GM19455 (cell line): ENCODE results near the gene LY6G6D.
"Not testable (repeated sequence)": the region's sequence is repeated elsewhere in the genome, so short reads cannot be mapped to it uniquely, and the experiment has no call there.

ENCODE experiments used
- ATAC-seq: cut with Tn5 transposase; IDR thresholded peaks from one replicate; pipeline ENCODE4 v1.9.1; 2021; ENCODE audit not compliant: unreplicated experiment

The LY6G6D gene

DNA sequence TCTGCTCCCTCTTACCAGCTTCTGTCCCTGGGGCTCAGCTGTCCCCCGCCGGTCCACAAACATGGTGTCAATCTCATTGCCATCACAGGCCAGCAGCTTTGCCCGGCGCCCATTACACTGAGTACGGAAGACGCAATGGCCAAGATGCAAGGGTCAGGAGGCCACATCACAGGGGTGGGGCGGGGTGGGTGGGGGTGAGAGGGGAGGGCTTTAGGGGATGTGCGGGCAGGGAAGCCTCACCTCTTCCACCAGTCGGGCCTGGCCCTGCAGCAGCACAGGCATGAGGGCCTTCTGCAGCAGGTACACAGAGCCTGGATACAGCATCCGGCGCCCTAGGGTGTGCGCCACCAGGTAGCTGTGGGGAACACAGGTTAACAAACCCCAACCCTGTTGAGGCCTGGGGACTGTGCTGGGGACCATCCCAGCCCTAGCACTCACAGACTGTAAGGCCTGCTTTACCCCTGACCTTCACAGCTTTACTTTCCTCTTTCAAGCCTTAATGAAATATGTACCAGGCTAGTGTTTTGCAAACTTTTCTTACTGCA, 23.5 kb upstream of the LY6G6D start:
- no peak for ATAC-seq

DNA sequence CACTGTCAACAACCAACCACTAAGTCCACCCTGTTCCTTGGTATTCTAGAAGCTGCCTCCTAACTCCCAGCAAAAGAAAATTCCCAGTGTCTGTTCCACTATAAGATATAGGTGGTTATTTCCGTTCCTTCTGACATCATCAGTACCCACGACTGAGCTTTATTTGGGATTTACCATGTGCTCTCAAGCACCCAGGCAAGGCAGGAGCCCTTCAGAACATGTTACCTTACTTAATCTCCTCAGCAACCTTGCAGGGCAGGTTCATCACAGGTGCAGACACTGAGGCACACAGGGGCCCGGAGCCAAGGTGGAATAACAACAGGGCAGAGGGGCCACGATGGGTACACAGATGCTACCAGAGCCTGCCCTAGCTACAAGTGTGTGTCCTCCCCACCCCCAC, 22.8 kb upstream of the LY6G6D start:
- no peak for ATAC-seq

DNA sequence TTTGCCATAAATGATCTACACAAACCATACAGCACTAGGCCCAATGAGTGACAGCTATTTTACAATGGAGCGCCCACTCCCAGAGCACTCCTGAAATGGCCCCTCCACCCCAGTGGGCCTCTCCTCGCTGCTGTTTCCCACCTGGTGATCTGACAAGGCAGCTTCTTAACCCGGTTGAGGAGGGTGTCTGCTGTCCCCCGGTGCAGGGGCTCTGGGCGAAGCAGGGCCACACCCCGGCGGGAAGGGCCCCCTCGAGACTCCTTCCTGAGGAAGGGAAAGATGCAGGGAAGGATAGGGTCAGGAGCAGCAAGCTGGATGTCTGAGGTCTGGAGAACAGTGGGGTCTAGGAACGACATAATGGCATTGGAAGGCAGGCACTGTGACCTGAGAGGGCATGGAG, 22.3 kb upstream of the LY6G6D start:
- no peak for ATAC-seq

DNA sequence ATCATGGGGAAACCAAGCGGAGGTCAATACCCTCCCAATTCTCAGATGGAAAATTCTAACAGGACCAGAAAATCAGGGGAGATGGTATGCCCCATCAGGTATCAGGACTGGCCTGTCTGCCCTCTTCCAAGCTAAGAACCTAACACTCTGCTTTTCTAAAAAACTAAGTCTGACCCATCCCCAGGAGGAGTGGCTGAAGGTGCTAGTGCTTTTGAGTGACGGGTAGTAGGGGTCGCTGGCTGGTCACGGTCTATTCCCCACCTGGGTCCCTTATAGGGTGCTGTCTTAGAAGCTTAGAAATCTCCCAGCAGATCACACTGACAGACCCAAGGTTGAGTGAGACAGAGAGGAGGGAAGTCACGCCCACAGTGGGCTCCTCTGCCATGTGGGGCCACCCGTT, 21.6 kb upstream of the LY6G6D start:
- ATAC-seq: no peak

DNA sequence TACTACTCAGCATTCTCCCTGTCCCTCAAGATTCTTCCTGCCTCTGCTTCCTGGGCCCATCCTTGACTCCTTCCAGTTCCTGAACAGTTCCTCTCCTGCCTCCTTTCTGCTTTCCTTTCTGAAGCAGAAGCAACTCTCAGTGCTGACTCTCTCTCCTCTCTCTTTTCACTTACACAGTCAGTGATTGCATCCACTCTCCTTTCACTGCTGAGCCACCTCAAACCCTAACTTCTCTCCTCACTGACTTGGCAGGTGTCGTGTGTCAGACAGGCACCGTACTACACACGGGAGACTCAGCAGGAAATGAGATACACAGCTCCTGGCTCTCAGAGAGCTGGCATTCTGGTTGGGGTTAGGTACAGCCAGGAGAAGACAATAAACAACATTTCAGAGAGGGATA, 17.6 kb upstream of the LY6G6D start:
- ATAC-seq: no peak

DNA sequence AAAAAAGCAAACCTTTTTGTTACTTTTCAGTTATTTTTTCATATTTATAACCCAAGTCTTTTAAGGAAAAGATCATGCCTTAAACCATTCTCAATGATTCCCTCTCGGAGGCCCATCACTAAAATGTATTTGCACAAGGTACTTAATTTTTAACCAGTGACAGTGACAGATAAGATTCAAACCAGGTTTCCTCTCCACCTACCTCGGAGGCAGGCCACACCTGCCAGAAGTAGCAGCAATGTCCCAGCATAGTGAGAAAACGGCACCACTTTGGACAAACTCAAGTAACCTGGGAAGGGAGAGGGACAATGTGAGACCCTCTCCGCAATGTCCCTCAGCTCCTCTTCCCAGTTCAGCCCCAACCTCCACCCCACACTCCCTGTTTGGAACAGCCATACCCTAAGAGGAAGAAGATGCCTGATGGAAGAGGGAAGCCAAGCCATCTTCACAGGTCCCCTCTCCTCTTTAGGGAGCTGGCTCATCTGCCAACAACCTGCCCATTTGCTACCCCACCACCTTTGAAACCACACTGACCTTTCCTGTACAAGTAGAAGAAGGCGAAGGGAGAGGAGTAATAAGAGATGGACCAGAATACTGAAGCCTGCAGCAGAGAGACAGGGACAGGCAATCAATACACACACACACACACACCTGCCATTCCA, 14.3 kb upstream of the LY6G6D start:
- ATAC-seq: no peak

DNA sequence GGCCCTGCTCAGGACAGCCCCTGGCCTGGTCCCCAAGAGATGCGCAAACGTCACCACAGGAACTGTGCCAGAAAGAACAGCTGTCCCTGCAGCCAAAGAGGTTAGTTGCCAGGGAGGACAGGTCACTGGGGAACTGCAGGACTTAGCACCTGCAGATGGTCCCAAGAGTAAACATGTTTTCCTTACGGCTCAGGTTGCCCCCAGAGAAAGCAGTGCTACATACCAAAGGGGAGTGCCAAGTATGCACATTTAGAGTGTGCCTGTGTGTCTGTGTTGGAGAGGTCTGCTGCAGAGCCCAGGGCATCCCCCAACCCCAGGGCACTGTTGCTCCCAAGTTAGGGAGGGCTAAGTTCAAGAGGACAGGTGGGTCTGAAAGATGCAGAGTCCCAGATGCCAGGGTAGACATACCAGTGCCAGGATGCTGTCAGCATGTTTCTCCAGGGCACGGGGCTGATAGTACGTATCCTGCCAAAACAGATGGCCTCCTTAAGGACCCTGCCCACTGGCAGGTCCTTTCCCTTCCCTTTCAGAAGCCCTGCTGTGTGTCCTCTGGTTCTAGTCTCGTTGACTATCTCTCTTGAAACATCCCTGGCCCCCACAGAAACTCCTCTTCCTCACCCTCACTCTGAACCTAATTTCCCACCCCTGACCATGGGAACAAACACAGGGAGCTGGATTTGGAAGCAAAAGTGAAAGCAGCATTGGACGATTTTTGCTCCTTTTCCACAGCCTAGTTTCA, 13.3 kb upstream of the LY6G6D start:
- ATAC-seq: no peak

DNA sequence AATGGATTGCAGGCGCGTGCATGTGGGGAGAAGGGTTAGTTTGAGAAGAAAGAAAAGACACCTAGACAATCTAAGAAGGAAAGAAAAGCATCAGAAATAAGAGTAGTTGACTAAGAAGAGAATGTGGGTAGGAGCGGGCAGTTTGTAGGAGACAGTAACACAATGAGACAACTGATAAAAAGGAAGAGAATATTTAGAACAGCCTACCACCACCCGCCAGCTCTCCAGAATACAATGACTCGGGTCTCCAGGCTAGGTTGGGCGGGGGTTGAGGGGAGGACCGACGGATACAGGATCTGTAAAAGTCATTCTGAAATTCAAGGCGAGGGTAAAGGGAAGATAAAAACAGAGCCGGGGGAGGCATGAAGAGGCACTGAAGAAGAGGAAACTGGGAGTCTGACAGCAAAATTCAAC, 12.7 kb upstream of the LY6G6D start:
- ATAC-seq: no peak

DNA sequence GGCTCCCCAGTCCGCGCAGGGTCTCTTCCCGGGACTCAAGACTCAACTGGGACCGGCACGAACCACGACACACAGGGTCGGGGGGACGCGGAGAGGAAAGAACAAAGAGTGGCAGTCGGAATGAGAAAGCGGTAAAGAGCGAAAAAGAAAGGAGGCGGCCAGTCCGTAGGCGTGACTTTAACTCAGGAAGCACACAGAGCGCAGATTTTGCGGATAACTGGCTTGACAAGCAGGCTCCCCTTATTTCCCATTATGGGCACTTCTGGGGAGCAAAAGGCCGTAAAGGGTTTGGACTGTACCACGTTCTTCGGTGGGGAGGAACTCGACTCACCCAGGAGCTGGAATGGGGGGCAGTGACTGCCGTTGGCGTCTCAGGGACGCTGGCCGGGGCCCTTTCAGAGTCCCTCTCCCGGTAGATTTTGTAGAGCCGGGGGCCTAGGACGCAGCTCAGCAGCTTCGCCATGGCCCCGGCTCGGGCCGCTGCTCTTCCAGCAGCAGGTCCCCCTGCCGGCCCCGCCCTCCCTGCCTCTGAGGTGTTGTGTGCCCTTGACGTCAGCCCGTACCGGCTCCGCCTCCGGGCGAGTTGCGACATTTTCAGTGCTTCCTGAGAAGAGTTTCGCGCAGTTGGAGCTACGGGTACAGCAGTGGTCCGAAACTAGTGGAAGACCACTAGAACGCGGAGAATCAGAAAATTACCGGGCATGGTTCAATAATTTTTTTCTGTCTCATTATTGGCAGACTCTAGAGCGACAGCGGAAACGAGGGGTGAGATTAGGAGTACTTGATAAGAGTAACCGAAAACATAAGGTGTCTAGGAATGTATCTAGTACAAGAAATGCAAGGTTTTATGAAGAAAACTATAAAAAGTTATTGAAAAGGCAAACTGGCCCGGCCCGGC, 12.1 kb upstream of the LY6G6D start, which contains the start of gene ABHD16A:
ABHD16A (minus strand) TSS at position 506 of the 898 bp plus-strand sequence; CDS start at position 463, 43 bp downstream.
- ATAC-seq: peak; percentile 78

DNA sequence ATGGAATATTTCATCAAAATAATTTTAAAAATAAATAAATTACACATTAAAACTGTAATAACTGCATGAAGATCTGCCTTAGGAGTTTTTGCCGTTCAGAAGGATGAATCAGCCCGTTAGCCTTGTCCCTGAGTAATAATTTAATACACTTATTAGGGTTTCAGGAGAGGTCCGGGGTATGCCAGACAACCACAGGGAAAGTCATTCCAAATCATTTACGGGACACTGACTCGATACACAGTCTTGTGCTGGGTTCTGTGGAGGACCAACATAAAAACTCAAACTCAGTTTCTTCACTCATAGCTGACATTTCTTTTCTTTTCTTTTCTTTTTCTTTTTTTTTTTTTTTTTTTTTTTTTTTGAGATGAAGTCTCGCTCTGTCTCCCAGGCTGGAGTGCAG, 9.2 kb upstream of the LY6G6D start:
- no peak for ATAC-seq

DNA sequence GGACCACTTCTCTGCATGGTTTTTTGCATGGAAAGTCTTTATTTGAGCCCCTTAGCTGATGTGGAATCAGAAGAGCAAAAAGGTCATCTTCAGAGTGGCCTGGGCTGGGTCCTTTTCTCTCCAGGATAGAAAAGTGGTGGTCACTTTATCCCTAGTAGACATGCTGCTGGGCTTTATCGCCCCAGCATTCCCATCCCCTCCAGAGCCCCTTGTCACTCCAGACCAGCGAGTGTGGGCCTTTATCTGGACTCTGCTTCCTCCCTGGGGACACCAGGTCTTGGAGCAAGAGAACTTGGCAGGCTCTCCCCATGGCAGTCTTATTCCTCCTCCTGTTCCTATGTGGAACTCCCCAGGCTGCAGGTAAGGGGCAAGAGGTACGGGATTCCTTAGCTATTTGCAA, 8.5 kb upstream of the LY6G6D start, which contains the start of gene LY6G6F:
LY6G6F (plus strand) TSS at position 268 of the 400 bp plus-strand sequence; CDS start at position 309, 41 bp downstream.
- ATAC-seq: no peak

DNA sequence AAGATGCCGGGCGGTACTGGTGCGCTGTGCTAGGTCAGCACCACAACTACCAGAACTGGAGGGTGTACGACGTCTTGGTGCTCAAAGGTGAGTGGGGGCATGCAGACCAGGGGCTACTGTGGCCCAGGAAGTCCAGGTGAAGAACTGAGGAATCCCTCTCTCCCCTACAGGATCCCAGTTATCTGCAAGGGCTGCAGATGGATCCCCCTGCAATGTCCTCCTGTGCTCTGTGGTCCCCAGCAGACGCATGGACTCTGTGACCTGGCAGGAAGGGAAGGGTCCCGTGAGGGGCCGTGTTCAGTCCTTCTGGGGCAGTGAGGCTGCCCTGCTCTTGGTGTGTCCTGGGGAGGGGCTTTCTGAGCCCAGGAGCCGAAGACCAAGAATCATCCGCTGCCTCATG, 7.4 kb upstream of the LY6G6D start:
- ATAC-seq: no peak

DNA sequence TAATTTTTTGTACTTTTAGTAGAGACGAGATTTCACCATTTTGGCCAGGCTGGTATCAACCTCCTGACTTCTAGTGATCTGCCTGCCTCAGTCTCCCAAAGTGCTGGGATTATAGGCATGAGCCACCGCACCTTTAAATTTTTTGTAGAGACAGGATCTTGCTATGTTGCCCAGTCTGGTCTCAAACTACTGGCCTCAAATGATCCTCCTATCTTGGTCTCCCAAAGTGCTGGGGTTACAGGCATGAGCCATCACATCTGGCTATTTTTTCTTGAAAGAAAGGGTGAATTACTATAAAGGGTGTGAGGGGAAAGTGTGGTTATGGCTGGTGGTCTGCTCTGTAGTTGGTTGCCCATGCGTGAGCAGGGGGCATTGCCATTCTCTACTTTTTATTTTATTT, 6.9 kb upstream of the LY6G6D start:
- ATAC-seq: no peak

DNA sequence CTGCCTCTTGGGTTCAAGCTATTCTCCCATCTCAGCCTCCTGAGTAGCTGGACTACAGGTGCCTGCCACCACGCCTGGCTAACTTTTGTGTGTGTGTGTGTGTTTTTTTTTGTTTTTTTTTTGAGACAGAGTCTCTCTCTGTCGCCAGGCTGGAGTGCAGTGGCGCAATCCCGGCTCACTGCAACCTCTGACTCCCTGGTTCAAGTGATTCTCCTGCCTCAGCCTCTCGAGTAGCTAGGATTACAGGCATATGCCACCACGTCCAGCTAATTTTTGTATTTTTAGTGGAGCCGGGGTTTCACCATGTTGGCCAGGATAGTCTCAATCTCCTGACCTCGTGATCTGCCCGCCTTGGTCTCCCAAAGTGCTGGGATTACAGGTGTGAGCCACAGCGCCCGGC, 6.0 kb upstream of the LY6G6D start:
- not testable (repeated sequence) for ATAC-seq

DNA sequence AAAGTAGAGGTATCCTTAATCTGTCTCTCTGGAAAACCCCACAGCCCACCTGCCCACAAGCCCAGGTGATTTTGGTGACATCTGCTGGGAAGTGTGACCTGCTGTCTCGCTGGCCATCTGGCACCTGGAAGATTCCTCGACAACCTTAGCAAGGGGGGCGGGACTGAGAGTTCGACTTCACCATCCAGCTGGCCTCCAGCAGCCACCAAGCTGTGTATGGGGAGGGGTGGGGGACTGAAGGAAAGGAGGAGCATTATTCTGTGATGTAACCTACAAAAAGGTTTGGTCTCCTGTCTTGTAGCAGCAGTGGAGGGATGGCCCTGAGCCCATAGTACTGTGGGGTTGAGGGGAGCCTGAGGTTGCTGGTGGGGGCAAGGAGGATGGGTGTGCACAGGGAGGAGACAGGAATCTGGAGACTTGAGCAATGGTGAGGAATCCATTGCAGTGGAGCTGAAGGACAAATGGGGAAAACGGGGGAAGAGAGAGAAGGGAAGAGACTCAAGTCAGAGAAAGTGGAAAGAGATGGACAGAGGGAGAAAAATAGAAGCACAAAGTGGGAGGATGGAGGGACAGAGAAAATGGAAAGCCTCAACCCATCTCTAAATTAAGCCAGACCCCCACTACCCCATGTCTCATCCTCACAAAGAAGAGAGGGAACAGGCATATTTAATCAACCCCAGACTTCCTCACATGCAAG, 4.5 kb upstream of the LY6G6D start:
- no peak for ATAC-seq

DNA sequence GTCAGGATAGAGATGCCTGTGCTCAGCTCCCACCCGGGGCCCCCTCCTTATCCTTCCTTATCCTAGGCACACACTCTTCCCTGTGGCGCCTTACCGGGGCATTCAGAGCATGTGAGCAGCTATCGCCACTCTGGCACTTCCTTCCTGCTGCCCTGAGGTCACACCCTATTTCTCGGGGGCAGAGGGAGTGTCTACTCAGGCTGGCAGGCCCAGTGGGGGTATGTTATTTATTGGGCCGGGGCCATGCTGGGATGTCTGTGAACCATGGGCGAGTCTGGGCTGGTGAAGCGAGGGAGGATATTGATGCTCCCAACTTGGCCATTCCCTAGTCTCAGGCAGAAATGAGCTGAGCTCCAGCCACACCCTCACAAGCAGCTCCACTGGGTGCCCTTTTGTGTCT, 3.9 kb upstream of the LY6G6D start:
- ATAC-seq: no peak

DNA sequence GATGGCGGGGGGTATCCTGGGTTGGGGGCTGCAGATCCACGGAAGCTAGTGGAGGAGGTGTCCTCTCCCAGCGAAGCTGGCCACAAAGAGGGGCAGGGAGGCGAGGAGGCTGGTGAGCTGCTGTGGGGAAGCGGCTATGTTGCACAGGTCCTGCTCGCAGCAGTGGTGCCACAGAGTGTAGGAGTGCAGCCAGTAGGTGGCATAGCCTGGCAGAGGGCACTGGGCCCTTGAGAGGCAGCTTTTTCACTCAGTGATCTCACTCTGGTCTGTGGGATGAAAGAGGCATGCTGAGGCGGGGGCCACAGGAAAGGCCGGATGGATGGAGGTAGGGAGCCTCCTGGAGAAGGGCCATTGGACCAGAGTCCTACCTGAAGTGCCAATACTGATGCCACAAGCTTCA, 2.9 kb upstream of the LY6G6D start:
- ATAC-seq: no peak

DNA sequence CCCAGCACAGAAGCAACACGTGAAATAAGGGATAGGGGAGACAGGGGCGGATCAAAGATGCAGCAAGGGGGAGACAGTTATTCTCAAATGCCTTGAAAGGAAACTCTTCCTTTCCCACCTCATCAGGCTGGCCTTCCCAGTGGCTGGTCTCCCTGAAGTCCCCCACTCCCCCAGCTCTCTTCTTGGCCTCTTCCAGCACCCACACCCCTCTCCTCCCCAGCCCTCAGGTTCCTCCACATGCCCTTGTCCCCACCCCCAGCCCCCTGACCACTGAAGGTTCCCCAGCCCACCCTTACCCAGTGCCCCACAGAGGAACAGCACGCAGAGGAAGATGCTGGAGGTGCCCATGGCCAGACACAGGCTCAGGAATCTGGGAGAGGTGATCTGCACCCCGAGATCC, 1.7 kb upstream of the LY6G6D start:
- no peak for ATAC-seq

DNA sequence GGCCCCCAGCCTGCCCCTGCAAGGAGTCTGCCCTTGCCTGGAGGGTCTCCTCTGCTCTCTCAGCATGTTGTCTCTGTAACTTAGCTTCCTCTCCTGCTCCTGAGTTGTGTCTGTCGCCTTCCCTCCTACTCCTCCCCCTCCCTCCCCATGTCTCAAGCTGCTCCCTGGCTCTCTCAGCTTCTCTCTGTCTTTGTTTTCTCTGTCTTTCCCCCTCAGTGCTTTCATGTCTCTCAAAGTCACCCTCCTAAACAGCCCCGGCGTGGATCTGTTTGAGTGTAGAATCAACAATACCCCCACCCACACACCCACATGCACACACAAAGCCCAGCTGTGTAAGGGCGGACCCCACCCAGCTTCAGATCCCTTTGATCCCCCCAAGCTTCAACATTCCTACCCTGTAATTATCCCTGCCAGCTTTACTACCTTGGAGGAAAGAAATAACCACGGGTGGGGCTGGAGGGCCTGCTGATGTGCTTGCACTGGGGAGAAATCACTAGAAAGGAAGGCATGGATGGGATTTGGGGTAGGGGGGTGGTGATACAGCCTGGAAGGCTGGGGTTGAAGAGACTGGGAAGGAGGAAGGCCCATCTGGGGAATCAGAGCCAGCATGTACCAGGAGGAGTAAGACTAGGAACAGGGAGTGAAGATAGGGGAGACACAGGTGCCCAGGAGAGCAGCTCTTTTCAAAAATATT, 1.0 kb upstream of the LY6G6D start:
- no peak for ATAC-seq
